H9 (cell line): Measurements from ENCODE around the gene PTPRK. TPM values are rescaled to one million over a fixed set of nuclear protein-coding genes. Genes with fewer than 3 reads are reported as not detected.

ENCODE experiments used
- DNase-seq: peaks from one replicate; pipeline ENCODE4 v3.0.0-alpha.2; 2017
- H2AFZ ChIP-seq: one replicate; pipeline ENCODE4 v1.6.1; 2013; ENCODE audit warnings: mild to moderate bottlenecking, low read length, control low read depth, moderate library complexity
- H2AK5ac ChIP-seq: 2 replicates; pipeline ENCODE4 v1.6.1; 2013; ENCODE audit warnings: low read length, control low read depth, mixed read lengths; ENCODE audit not compliant: insufficient read length
- H2BK120ac ChIP-seq: one replicate; pipeline ENCODE4 v1.6.1; 2013; ENCODE audit warnings: low read depth, mild to moderate bottlenecking, low read length, control low read depth, inconsistent platforms; ENCODE audit not compliant: poor library complexity, severe bottlenecking
- H2BK12ac ChIP-seq: 2 replicates; pipeline ENCODE4 v1.6.1; 2013; ENCODE audit warnings: low read length, control low read depth, mixed read lengths, low read depth; ENCODE audit not compliant: insufficient read length
- H2BK15ac ChIP-seq: 2 replicates; pipeline ENCODE4 v1.6.1; 2013; ENCODE audit warnings: low read depth, low read length, control low read depth
- H2BK20ac ChIP-seq: one replicate; pipeline ENCODE4 v1.6.1; 2013; ENCODE audit warnings: low read depth, mild to moderate bottlenecking, low read length, control low read depth, inconsistent platforms; ENCODE audit not compliant: poor library complexity, severe bottlenecking
- H2BK5ac ChIP-seq: 2 replicates; pipeline ENCODE4 v1.6.1; 2013; ENCODE audit warnings: low read length, control low read depth, mixed read lengths; ENCODE audit not compliant: insufficient read length
- H3K14ac ChIP-seq: 2 replicates; pipeline ENCODE4 v1.6.1; 2013; ENCODE audit warnings: low read length, control low read depth; ENCODE audit not compliant: insufficient read depth
- H3K18ac ChIP-seq: 2 replicates; pipeline ENCODE4 v1.6.1; 2013; ENCODE audit warnings: low read depth, mild to moderate bottlenecking, mixed read lengths, low read length, control low read depth; ENCODE audit not compliant: insufficient read length
- H3K23ac ChIP-seq: 2 replicates; pipeline ENCODE4 v1.6.1; 2013; ENCODE audit warnings: low read length, control low read depth, mixed read lengths, low read depth; ENCODE audit not compliant: insufficient read length
- H3K23me2 ChIP-seq: 2 replicates; pipeline ENCODE4 v1.6.1; 2013; ENCODE audit warnings: low read depth, mild to moderate bottlenecking, mixed read lengths, low read length, control low read depth; ENCODE audit not compliant: insufficient read length, poor library complexity, severe bottlenecking
- H3K27ac ChIP-seq: 2 replicates; pipeline ENCODE4 v1.5.1; 2013; ENCODE audit warnings: low read length, control low read depth, mixed read lengths, low read depth; ENCODE audit not compliant: insufficient read length
- H3K27me3 ChIP-seq: 2 replicates; pipeline ENCODE4 v1.6.1; 2013; ENCODE audit warnings: low read length, control low read depth, inconsistent platforms; ENCODE audit not compliant: insufficient read depth
- H3K4ac ChIP-seq: 2 replicates; pipeline ENCODE4 v1.6.1; 2013; ENCODE audit warnings: low read depth, mild to moderate bottlenecking, control low read depth, inconsistent platforms, low read length, moderate library complexity
- H3K4me1 ChIP-seq: 2 replicates; pipeline ENCODE4 v1.6.1; 2013; ENCODE audit warnings: low read length, control low read depth, inconsistent platforms; ENCODE audit not compliant: insufficient read depth
- H3K4me2 ChIP-seq: 2 replicates; pipeline ENCODE4 v1.6.1; 2013; ENCODE audit warnings: low read length, control low read depth, mixed read lengths; ENCODE audit not compliant: insufficient read length, insufficient read depth
- H3K56ac ChIP-seq: 2 replicates; pipeline ENCODE4 v1.6.1; 2013; ENCODE audit warnings: low read depth, mild to moderate bottlenecking, mixed read lengths, low read length, control low read depth; ENCODE audit not compliant: insufficient read length
- H3K79me1 ChIP-seq: 2 replicates; pipeline ENCODE4 v1.6.1; 2013; ENCODE audit warnings: low read depth, mild to moderate bottlenecking, moderate library complexity, low read length, control low read depth, inconsistent platforms; ENCODE audit not compliant: insufficient read depth, poor library complexity, severe bottlenecking
- H3K79me2 ChIP-seq: 2 replicates; pipeline ENCODE4 v1.6.1; 2013; ENCODE audit warnings: low read length, control low read depth, inconsistent platforms; ENCODE audit not compliant: insufficient read depth
- H3K9ac ChIP-seq: 2 replicates; pipeline ENCODE4 v1.6.1; 2013; ENCODE audit warnings: low read length, control low read depth, mixed read lengths; ENCODE audit not compliant: insufficient read length; ENCODE audit errors: extremely low read depth
- H3K9me3 ChIP-seq: one replicate; pipeline ENCODE4 v1.6.1; 2013; ENCODE audit warnings: low read depth, low read length, inconsistent platforms; ENCODE audit not compliant: control insufficient read depth
- H3T11ph ChIP-seq: one replicate; pipeline ENCODE4 v1.6.1; 2013; ENCODE audit warnings: mild to moderate bottlenecking, low read length, control low read depth, inconsistent platforms
- H4K20me1 ChIP-seq: one replicate; pipeline ENCODE4 v1.6.1; 2013; ENCODE audit not compliant: control insufficient read depth, insufficient read length, insufficient read depth
- H4K5ac ChIP-seq: 2 replicates; pipeline ENCODE4 v1.6.1; 2013; ENCODE audit warnings: low read depth, mild to moderate bottlenecking, mixed read lengths, low read length, control low read depth; ENCODE audit not compliant: insufficient read length
- H4K8ac ChIP-seq: replicated peaks from 2 replicates; pipeline ENCODE4 v1.6.1; 2013; ENCODE audit warnings: low read length, control low read depth, mixed read lengths, low read depth; ENCODE audit not compliant: insufficient read length
- H4K91ac ChIP-seq: 2 replicates; pipeline ENCODE4 v1.6.1; 2013; ENCODE audit warnings: low read depth, mild to moderate bottlenecking, moderate library complexity, mixed read lengths, low read length, control low read depth; ENCODE audit not compliant: insufficient read length
- H3K27ac Mint-ChIP-seq, 3 experiments: 2 replicates in 2 of 3; 3 replicates in 1 of 3; pipeline ENCODE4 v1.8.0; 2020 to 2021; ENCODE audit warnings: mixed read lengths in 3 of 3, mild to moderate bottlenecking in 1 of 3, moderate library complexity in 1 of 3
- H3K27me3 Mint-ChIP-seq: 2 replicates; pipeline ENCODE4 v1.8.0; 2021; ENCODE audit warnings: low read depth, mild to moderate bottlenecking, moderate library complexity, mixed read lengths
- H3K36me3 Mint-ChIP-seq, 3 experiments: 2 replicates in 2 of 3; 3 replicates in 1 of 3; pipeline ENCODE4 v1.8.0; 2020 to 2021; ENCODE audit warnings: low read depth in 3 of 3, mixed read lengths in 3 of 3; ENCODE audit not compliant: insufficient read depth in 1 of 3
- H3K4me1 Mint-ChIP-seq, 2 experiments: 2 replicates each; pipeline ENCODE4 v1.8.0; 2020; ENCODE audit warnings: mixed read lengths in 2 of 2
- H3K4me3 Mint-ChIP-seq, 2 experiments: 2 replicates in 1 of 2; 3 replicates in 1 of 2; pipeline ENCODE4 v1.8.0; 2020 to 2021; ENCODE audit warnings: mild to moderate bottlenecking in 2 of 2, mixed read lengths in 2 of 2, moderate library complexity in 1 of 2
- H3K9me3 Mint-ChIP-seq, 2 experiments: 2 replicates in 1 of 2; 3 replicates in 1 of 2; pipeline ENCODE4 v1.8.0; 2020; ENCODE audit warnings: mild to moderate bottlenecking in 2 of 2, mixed read lengths in 2 of 2, moderate library complexity in 1 of 2
- CTCF ChIP-seq: fragments of 200-600 bp; sonication (generic); conservative IDR thresholded peaks from 3 replicates; pipeline ENCODE4 v1.8.0; 2021; ENCODE audit warnings: antibody characterized with exemption, mild to moderate bottlenecking
- total RNA-seq: library from RNA; stranded (reverse); gene quantifications from 2 replicates; pipeline ENCODE4 v1.2.1, GENCODE V29; 2021

The PTPRK gene
- total RNA-seq, 1 experiment from 2014 or later: 47.9 TPM

- H2BK120ac ChIP-seq: no peak overlapping the region
- Mint-ChIP-seq H3K9me3 (no peaks in the 10 kb centered on the region), H3K36me3 (peaks cover 2 to 4% (median 4%) of the 10 kb centered on the region in 3 experiments; a peak in 2 of 7 replicates), H3K27me3 (no peaks in the 10 kb centered on the region), H3K4me1 (peaks cover 11 to 21% of the 10 kb centered on the region in 2 experiments), H3K27ac (no peak overlapping the region), H3K4me3 (no peak overlapping the region)
- no peaks in the 10 kb centered on the region for H3K23me2 ChIP-seq
- no peak overlapping the region for H2BK5ac ChIP-seq
- no peak for DNase-seq
- no peak overlapping the region for H2AFZ ChIP-seq
- no peak for TF ChIP-seq CTCF
- no peak overlapping the region for H2BK12ac ChIP-seq
- no peak overlapping the region for H4K91ac ChIP-seq
- H2BK15ac ChIP-seq: no peak overlapping the region
- no peak overlapping the region for H3K27ac ChIP-seq
- peaks cover 4% of the 10 kb centered on the region for H3K79me1 ChIP-seq
- H4K5ac ChIP-seq: no peak overlapping the region
- no peak overlapping the region for H3K4me2 ChIP-seq
- no peak overlapping the region for H2BK20ac ChIP-seq
- no peak overlapping the region for H3K18ac ChIP-seq
- H3T11ph ChIP-seq: no peak overlapping the region
- H3K4me1 ChIP-seq: no peaks in the 10 kb centered on the region; the same call in 1 of the 2 replicates
- no peaks in the 10 kb centered on the region for H4K20me1 ChIP-seq
- no peaks in the 10 kb centered on the region for H3K79me2 ChIP-seq
- H3K27me3 ChIP-seq: no peaks in the 10 kb centered on the region
- no peak overlapping the region for H4K8ac ChIP-seq
- H3K9ac ChIP-seq: no peak overlapping the region
- H3K14ac ChIP-seq: no peak overlapping the region
- no peak overlapping the region for H3K23ac ChIP-seq
- H3K56ac ChIP-seq: no peak overlapping the region
- no peak overlapping the region for H3K4ac ChIP-seq
- no peaks in the 10 kb centered on the region for H3K9me3 ChIP-seq
- no peak overlapping the region for H2AK5ac ChIP-seq
Observed at GRCh38 chr6:128200789-128201188, 319.6 kb downstream of the PTPRK start.
